Endodermal cell (in vitro differentiated cells): ENCODE results near the gene EFCAB8. TPM values are rescaled to one million over a fixed set of nuclear protein-coding genes. Genes with fewer than 3 reads are reported as not detected.
"Not testable (repeated sequence)": the region's sequence is repeated elsewhere in the genome, so short reads cannot be mapped to it uniquely, and the experiment has no call there.

ENCODE experiments used
- DNase-seq: peaks from one replicate; pipeline ENCODE4 v3.0.0-alpha.2; 2017
- H3K27ac ChIP-seq: 2 replicates; pipeline ENCODE4 v1.5.1; 2013; ENCODE audit warnings: mild to moderate bottlenecking, low read depth, low read length, moderate library complexity
- H3K27me3 ChIP-seq: 2 replicates; pipeline ENCODE4 v1.6.1; 2013; ENCODE audit warnings: mild to moderate bottlenecking, low read length, moderate library complexity; ENCODE audit not compliant: insufficient read depth, control insufficient read depth, poor library complexity, severe bottlenecking
- H3K36me3 ChIP-seq: 2 replicates; pipeline ENCODE4 v1.7.0; 2013; ENCODE audit warnings: mild to moderate bottlenecking, low read length, moderate library complexity; ENCODE audit not compliant: control insufficient read depth, insufficient read depth
- H3K4me1 ChIP-seq: one replicate; pipeline ENCODE4 v1.7.0; 2013; ENCODE audit warnings: low read length; ENCODE audit not compliant: control insufficient read depth, insufficient read depth
- H3K4me3 ChIP-seq: 2 replicates; pipeline ENCODE4 v1.5.1; 2013; ENCODE audit warnings: mild to moderate bottlenecking, low read length, moderate library complexity
- H3K9ac ChIP-seq: 2 replicates; pipeline ENCODE4 v1.6.1; 2013; ENCODE audit warnings: mild to moderate bottlenecking, low read length, moderate library complexity; ENCODE audit not compliant: poor library complexity, severe bottlenecking; ENCODE audit errors: extremely low read depth
- H3K9me3 ChIP-seq: 2 replicates; pipeline ENCODE4 v1.6.1; 2013; ENCODE audit warnings: mild to moderate bottlenecking, low read length, moderate library complexity; ENCODE audit not compliant: control insufficient read depth
- H3K27ac Mint-ChIP-seq: 2 replicates; pipeline ENCODE4 v1.8.0; 2020; ENCODE audit warnings: mixed read lengths
- H3K27me3 Mint-ChIP-seq: 2 replicates; pipeline ENCODE4 v1.8.0; 2021; ENCODE audit warnings: mild to moderate bottlenecking, mixed read lengths; ENCODE audit not compliant: insufficient read depth
- H3K36me3 Mint-ChIP-seq: 2 replicates; pipeline ENCODE4 v1.8.0; 2020; ENCODE audit warnings: low read depth, mixed read lengths
- H3K4me1 Mint-ChIP-seq: 2 replicates; pipeline ENCODE4 v1.8.0; 2020; ENCODE audit warnings: mixed read lengths
- H3K4me3 Mint-ChIP-seq: 2 replicates; pipeline ENCODE4 v1.8.0; 2020; ENCODE audit warnings: mild to moderate bottlenecking, moderate library complexity, mixed read lengths
- H3K9me3 Mint-ChIP-seq: 2 replicates; pipeline ENCODE4 v1.8.0; 2020; ENCODE audit warnings: mild to moderate bottlenecking, mixed read lengths
- WGBS, 2 experiments: methylation state at CpG; one replicate each; pipeline versions ENCODE4 v1.1.5 to v1.1.7; 2013; ENCODE audit warnings: missing lambda C conversion rate in 2 of 2, mixed read lengths in 1 of 2; ENCODE audit not compliant: insufficient coverage in 1 of 2, insufficient read length in 1 of 2; 5-methylcytosine and 5-hydroxymethylcytosine counted together
- total RNA-seq, 2 donors: library from RNA; stranded (reverse); fragmentation: NEBNext Ultra II Directional in 1 of 2; extraction: Animal tissue kit (Norgen Biotek cat#: 25700) in 1 of 2; gene quantifications; 2 replicates in 1 of 2; 3 replicates in 1 of 2; pipeline ENCODE4 v1.2.1, GENCODE V29; 2021
- TF ChIP-seq, protein P1 (sequence below): fragments of 200-600 bp; sonication (generic); conservative IDR thresholded peaks from 2 replicates; pipeline ENCODE4 v1.5.0; 2021; ENCODE audit warnings: antibody characterized with exemption, mild to moderate bottlenecking

The EFCAB8 gene
- total RNA-seq, 2 donors from 2014 or later: 0.44 to 1.0 TPM

DNA sequence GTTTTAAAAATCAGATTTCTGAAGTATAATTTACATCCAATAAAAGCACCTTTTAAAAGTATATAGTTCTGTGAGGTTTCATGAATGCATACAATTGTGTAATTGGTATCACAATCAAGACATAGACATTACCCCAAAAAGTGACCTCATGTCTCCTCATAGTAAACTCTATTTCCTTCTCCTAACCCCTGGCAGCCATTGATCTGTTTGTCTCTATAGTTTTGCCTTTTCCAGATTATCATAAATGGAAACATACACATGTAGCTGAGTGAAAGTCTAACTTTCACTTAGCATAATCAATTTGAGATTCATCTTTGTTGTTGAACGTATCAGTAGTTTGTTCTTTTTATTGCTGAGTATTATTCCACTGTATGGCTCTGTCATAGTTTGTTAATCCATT, 87.9 kb downstream of the EFCAB8 start:
- Mint-ChIP-seq H3K9me3 (no peaks in the 10 kb centered on the region), H3K27me3 (peaks cover 10% of the 10 kb centered on the region), H3K4me1 (peaks cover 43% of the 10 kb centered on the region), H3K27ac (peak overlapping the region; percentile 80), H3K4me3 (no peak overlapping the region), H3K36me3 (no peaks in the 10 kb centered on the region)
- 100% methylated on average over 1 of the region's 1 CpG; no CpG with 5 or more reads in 1 of the 2 experiments for WGBS, 2 experiments
- Histone ChIP-seq H3K9ac (no peak overlapping the region), H3K4me1 (peaks cover 5% of the 10 kb centered on the region), H3K4me3 (peak overlapping the region; percentile 16), H3K27me3 (no peaks in the 10 kb centered on the region), H3K36me3 (no peaks in the 10 kb centered on the region), H3K27ac (no peak overlapping the region), H3K9me3 (peaks cover 9% of the 10 kb centered on the region)
- TF ChIP-seq, protein P1, sequence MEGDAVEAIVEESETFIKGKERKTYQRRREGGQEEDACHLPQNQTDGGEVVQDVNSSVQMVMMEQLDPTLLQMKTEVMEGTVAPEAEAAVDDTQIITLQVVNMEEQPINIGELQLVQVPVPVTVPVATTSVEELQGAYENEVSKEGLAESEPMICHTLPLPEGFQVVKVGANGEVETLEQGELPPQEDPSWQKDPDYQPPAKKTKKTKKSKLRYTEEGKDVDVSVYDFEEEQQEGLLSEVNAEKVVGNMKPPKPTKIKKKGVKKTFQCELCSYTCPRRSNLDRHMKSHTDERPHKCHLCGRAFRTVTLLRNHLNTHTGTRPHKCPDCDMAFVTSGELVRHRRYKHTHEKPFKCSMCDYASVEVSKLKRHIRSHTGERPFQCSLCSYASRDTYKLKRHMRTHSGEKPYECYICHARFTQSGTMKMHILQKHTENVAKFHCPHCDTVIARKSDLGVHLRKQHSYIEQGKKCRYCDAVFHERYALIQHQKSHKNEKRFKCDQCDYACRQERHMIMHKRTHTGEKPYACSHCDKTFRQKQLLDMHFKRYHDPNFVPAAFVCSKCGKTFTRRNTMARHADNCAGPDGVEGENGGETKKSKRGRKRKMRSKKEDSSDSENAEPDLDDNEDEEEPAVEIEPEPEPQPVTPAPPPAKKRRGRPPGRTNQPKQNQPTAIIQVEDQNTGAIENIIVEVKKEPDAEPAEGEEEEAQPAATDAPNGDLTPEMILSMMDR: no peak
- no peak for DNase-seq

DNA sequence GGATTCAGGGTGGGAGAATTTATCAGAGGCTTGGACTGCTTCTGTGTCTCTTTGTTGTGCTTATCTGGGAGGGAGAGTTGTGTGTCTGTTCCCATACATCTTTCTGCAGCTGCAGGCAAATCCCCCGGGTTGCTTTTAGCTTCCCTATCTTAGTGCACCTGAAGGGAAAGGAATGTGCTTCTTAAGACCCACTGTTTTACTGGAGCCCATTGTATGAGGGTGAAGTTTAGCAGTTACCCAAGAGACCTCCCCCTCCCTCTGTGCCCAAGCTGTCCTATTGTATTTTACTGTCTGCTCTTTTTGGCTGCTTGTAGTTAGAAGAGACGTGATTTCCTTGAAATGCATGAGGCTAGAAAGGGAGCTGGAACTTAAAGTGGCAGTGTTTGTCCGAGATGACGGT, 91.8 kb downstream of the EFCAB8 start:
- Histone ChIP-seq H3K4me3 (peak overlapping the region; percentile 48), H3K27ac (peak overlapping the region; percentile 9), H3K9ac (peak overlapping the region; percentile 77), H3K9me3 (peaks cover 32% of the 10 kb centered on the region)
- not testable (repeated sequence) for H3K36me3 ChIP-seq, H3K36me3 Mint-ChIP-seq, H3K4me1 ChIP-seq, H3K27me3 ChIP-seq
- peak overlapping the region; percentile 16 for H3K4me3 Mint-ChIP-seq
- 4 to 10% methylated on average over 2 to 4 of the region's 4 CpGs for WGBS, 2 experiments
- peaks cover 41% of the 10 kb centered on the region for H3K4me1 Mint-ChIP-seq
- peaks cover 23% of the 10 kb centered on the region for H3K9me3 Mint-ChIP-seq
- peak; percentile 83 for DNase-seq
- peaks cover 34% of the 10 kb centered on the region for H3K27me3 Mint-ChIP-seq
- peak overlapping the region; percentile 96 for H3K27ac Mint-ChIP-seq

DNA sequence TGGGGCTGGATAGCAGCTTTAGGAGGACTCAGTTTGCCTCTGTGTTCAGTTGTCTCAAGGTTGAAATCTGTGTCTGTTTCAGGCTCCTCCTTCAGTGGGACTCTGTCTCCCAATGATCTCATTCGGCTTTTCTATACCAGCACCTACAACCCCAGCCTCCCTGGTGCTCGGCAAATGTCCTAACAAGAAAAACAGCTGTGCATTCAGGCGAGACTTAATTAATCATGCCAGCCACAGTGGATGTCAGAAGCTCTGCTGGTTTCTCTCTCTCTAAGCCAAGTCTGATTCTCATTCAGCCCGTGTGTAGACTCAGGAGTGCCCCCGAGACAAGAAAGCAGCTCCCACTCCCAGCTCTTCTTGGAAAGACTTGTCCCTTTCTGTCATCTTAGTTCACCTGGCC, 98.7 kb downstream of the EFCAB8 start:
- Histone ChIP-seq H3K4me1 (no peaks in the 10 kb centered on the region), H3K9ac (no peak overlapping the region), H3K9me3 (peaks cover 56% of the 10 kb centered on the region), H3K27ac (no peak overlapping the region), H3K36me3 (no peaks in the 10 kb centered on the region), H3K27me3 (no peaks in the 10 kb centered on the region), H3K4me3 (no peak overlapping the region)
- peaks cover 12% of the 10 kb centered on the region for H3K4me1 Mint-ChIP-seq
- peaks cover 22% of the 10 kb centered on the region for H3K27me3 Mint-ChIP-seq
- H3K36me3 Mint-ChIP-seq: peaks cover 22% of the 10 kb centered on the region
- H3K4me3 Mint-ChIP-seq: no peak overlapping the region
- 81 to 91% methylated on average over 4 to 5 of the region's 5 CpGs for WGBS, 2 experiments
- no peak for DNase-seq
- no peak overlapping the region for H3K27ac Mint-ChIP-seq
- TF ChIP-seq, protein P1: no peak
- peaks cover 48% of the 10 kb centered on the region for H3K9me3 Mint-ChIP-seq

DNA sequence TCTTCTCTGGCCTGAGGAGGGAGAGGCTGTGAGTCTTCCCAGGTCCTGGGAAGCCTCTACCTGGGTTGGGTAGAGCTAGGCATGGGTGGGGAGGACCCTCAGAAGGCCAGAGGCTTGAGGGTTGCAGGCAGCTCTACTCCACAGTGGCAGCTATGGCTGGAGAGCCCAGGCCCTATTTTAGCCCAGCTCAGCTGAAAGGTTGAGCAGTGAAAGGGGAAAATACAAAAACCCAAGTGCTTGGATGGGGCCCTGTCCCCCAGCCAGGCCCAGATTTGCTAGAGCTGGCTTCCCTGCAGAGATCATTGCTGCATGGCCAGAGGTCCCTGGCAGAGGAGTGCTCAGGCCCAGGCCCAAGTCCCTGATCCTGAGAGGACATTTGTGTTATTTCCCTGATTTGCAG, 99.9 kb downstream of the EFCAB8 start:
- H3K4me1 Mint-ChIP-seq: peaks cover 24% of the 10 kb centered on the region
- H3K27me3 Mint-ChIP-seq: peaks cover 12% of the 10 kb centered on the region
- no peak for DNase-seq
- no peak overlapping the region for H3K4me3 Mint-ChIP-seq
- peaks cover 8% of the 10 kb centered on the region for H3K4me1 ChIP-seq
- no peak overlapping the region for H3K27ac ChIP-seq
- H3K9me3 Mint-ChIP-seq: peaks cover 43% of the 10 kb centered on the region
- no peak overlapping the region for H3K4me3 ChIP-seq
- peaks cover 20% of the 10 kb centered on the region for H3K36me3 Mint-ChIP-seq
- TF ChIP-seq, protein P1: no peak
- H3K27ac Mint-ChIP-seq: no peak overlapping the region
- H3K36me3 ChIP-seq: no peaks in the 10 kb centered on the region
- no peaks in the 10 kb centered on the region for H3K27me3 ChIP-seq
- H3K9ac ChIP-seq: no peak overlapping the region
- peaks cover 44% of the 10 kb centered on the region for H3K9me3 ChIP-seq
